ENCODE results near the gene LRRFIP1.
"Not testable (repeated sequence)": the region's sequence is repeated elsewhere in the genome, so short reads cannot be mapped to it uniquely, and the experiment has no call there.

LRRFIP1 gene

DNA sequence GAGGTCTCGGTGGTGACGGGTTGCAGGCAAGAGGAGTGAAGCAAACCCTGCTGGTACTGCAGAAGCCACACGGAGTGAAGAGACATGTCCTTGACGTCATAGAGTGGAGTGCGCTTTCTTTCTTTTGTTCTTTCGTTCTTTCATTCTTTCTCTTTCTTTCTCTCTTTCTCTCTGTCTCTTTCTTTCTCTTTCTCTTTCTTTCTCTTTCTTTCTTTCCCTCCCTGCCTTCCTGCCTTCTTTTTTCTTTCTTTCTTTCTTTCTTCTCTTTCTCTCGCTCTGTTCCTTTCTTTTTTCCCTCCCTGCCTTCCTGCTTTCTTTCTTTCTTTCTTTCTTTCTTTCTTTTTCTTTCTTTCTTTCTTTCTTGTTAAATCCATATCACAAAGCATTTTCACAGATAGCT is 39.2 kb downstream of the LRRFIP1 start:
- no peak for DNase-seq

DNA sequence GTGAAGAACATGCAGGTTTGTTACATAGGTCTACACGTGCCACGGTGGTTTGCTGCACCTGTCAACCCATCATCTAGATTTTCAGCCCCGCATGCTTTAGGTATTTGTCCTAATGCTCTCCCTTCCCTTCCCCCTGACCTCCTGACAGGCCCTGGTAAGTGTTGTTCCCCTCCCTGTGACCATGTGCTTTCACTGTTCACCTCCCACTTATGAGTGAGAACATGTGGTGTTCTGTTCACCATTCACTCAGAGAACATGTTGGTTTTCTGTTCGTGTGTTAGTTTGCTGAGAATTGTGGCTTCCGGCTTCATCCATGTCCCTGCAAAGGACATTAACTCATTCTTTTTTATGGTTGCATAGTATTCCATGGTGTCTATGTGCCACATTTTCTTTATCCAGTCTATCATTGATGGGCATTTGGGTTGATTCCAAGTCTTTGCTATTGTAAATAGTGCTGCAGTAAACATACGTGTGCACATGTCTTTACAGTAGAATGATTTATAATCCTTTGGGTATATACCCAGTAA is 39.7 kb downstream of the LRRFIP1 start:
- DNase-seq: not testable (repeated sequence)

DNA sequence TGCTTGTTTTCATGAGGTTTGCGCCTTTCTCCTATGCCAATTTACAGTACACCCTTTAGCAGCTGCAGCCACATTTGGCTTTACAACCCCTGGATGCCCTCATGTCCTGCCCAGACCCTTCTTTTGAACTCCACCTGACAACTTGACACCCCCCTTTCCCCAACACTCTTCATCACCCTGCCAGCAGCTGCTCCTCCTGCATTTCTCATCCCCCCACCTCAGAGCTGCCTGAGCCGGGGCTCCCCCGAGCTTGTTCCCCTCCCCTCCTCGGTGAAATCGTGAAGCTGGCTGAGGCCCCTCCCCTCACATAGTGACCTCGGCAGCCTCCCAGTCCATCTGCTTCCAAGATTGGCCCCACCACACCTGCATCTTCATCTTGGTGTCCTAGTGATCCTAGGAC is 40.5 kb downstream of the LRRFIP1 start:
- DNase-seq: peak; percentile 40

DNA sequence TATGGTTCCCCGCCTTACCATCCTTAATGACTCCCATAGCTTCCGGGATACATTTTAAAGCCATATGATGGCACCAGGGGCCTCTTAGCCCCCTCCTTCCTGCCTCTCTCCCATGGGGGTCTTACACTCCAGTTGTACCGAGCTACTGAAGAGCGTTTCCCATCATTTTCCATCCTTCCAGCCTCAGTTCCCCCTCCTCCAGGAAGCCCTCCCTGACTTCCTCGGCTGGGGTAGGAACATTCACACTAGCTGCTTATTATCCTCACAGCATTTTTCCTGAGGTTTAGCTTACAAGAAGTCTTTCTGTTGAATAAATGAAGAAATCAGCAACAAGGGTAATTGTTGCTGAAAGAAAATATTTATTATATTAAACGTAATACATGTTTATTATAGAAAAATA is 41.1 kb downstream of the LRRFIP1 start:
- no peak for DNase-seq

DNA sequence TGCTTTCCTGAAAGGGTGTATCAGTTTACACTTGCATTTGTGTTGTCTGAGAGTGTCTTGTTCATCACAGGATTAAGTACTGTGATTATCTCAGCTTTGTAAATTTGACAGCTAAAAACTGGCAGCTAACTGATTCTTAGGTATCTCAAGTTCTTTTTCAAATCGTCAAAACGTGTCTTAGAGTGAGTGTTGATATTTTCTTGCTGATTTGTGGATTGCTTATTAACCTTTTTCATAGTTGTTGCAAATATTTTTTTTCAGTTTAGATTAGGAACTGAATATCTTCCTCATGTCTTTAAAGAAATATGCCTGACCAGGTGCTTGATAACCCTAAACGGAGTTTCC is 41.9 kb downstream of the LRRFIP1 start:
- peak; percentile 76 for DNase-seq

DNA sequence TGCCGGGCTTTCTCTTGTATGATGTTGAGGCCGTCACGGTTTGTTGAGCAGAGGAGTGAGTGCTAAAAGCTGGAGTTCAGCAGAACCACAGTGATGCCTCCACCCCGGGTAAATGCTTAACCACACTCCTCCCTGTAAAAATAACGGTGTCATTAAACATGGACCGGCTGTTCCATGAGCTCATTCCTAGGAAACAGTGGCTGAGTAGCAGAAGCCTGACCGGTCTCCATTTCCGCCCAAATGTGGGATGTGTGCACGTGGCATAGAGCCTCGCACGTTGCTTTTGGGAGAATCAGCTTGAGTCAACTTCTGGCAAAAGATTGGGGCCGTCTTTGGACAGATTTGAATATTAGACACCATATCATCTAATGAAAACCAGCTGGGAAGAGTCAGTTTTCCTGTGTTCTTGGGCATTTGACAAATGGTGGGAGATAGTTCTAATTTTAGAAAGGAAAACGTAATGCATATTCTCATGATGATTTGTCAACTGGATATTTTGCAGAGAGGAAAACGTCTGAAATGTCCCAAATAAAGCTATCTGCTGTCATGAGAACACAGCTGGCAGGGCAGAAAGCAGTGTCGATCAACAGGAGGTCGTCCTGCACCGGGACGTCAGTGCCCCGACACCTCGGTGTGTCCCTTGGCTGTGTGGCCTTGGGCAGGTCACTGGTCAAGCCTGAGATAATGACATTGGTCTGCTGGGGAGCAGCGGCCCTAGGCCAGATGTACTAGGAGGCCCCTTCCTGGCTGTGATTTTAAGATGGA is 42.4 kb downstream of the LRRFIP1 start:
- peak; percentile 86 for DNase-seq

DNA sequence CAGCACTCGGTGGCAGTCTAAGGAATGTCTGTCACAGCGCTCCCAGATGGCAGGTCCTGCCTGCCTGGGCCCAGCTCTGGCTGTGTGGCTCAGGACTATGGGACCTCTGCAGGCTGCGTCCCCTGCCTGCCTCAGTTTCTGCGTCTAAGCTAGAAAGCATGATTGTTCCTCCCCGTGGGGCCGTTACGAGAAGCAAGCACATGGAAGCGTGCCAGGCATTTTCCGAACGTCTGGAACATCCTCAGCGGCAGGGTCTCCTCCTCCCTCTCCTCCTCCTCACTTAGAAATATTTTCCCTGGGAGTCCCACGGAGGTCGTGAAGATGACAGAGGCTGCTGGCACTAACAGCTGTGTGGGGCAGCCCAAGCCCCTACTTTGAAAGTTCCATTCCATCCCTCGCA is 43.3 kb downstream of the LRRFIP1 start:
- DNase-seq: no peak

DNA sequence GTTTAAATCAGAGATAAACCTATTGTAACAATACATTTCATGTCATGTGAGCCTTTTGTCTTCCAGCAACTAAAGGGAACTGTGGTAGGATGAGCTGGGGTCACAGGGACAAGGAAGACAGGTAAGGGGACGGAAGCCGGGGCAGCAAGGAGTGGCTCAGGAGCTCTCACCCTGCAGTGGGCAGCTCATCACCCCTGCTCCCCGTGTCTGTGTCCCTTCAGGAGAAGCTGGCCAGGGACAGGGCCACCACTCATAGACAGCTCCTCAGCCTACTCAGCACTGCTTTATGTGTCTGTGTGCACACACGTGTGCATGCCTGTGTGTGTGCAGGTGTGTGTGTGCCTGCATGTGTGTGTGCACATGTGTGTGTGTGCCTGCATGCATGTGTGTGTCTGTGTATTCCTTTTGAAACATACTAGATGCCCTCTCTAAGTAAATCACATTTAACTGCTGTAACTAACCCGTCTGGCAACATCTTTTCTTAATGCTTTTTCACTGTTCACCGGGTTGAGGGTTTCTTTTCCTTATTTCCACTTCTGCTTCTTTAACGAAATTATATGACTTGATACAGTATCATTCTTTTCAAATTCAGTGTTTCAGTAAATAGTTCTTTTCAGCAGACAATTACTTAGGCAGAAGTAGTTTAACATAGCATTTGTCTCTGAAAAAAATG is 44.2 kb downstream of the LRRFIP1 start:
- DNase-seq: no peak

DNA sequence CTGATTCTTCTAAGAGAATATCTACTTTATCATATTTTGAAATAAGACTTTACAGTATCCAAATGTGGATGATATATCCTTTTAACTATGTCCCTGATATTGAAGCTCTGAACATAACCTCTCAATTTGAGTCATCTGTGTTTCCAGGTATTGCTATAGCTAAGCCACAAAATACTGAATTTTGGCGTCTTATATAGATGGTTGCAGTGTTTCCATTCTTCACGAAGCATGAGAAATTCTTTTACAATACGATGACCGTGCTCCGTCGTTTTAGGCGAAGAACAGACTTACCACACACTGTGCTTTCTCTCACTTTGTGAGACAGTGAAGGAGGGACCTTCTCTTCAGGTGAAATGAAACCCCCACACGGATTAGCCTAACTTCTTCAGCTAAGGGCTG is 45.3 kb downstream of the LRRFIP1 start:
- no peak for DNase-seq

DNA sequence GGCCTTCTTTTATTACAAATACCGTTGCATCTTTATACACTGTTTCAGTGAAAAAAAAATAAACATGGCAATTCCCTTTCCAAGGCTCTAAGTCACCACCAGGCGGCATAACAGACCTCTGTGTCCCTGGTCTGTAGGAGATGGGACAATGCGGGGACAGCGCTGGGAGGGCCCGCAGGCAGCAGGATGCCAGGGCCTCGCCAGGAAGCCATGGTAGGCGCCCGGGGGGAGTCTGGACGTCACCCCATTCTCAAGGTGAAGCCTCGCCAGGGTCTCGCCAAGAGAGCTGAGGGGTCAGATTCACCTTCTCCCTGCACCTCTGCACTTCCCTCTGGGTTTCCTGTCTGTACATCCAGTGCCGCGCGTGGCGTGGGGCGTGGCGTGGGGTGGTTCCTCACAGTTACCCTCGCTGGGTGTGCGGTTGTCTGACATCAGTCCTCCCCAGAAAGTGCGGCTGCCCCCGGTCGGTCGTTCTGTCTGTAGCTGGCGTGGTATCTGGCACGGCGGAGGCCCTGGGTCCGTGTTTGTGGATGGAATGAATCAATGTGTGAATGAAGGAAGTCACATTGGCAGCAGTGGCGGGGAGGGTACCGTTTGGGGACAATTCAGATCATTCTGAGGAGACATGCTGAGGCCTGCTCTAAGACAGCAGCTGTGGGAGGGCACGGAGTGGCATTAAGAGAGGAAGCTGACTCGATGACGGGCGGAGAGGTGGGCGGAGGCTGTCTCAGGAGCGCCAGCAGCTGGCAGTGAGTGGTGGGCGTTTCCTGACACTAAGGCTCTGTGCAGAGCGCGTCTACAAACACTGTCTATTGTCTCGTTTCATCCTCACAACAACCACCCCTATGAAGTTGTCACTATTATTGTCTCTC is 46.0 kb downstream of the LRRFIP1 start:
- peak; percentile 84 for DNase-seq

DNA sequence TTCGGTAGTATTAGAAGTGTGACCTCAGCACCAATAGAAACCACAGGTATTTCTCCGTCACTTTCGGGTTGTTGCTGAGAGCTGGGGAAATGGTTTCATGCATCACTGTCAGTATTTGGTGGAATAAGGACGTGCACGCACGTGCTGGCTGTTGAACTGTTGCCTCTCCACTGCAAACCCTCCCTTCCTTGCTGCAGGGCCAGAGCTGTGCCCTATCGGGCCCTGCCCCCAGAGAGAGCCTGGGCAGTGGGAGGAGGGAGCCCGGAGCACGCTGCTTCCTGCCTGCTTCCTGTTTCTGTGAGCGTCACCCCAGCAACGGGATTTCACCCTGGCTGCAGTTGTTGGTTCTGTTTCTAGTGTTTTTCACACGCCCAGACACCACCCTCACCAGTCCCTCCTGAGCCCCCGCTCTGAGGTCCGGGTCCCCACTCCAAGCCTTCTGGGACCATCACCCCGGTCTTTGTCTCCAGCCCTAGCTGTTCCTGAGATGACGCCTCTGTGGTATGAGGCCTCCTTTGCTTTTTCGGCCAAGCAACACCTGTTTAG is 47.4 kb downstream of the LRRFIP1 start:
- no peak for DNase-seq

DNA sequence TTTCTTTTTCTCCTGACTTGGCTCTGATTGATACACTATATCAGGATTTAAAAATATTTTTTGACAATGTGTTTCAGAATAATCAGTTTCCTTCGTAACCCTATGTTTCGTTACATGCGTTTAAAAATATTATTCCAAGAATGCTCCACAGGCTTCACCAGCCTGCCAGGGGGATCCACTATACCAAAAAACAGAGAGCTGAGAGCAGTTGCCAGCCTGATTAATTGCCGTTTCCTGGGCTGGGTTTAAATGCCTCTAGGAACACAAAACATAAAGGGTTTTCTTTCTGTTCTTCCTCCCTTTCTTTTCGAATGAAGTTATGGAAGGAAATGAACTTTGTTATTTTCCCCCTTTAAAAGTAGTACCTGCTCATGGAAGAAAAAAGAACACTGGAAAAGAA is 47.9 kb downstream of the LRRFIP1 start:
- no peak for DNase-seq

DNA sequence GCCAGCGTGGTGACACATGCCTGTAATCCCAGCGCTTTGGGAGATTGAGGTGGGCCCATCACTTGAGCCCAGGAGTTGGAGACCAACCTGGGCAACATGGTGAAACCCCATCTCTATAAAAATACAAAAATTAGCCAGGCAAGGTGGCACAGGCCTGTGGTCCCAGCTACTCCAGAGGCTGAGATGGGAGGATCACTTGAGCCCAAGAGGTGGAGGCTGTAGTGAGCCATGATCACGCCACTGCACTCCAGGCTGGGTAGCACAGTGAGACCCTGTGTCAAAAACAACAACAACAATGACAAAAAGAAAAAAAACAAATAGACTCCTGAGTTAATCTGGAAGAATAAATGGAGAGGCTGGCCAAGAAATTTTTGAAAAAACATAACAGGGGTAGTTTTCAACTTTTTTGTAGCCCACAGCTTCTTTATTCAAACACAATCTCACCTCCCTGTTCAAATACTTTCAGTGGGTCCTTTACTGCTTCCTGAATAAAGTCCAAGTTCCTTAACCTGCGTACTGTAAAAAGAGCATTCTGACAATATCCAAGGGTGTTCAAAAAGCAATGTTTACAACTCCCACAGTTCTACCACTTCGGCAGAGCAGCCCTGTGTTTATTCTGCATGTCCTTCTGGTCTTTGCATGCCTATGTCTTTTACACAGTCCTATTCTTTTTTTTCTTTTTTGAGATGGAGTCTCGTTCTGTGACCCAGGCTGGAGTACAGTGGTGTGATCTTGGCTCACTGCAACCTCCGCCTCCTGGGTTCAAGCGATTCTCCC is 53.5 kb downstream of the LRRFIP1 start:
- DNase-seq: no peak

DNA sequence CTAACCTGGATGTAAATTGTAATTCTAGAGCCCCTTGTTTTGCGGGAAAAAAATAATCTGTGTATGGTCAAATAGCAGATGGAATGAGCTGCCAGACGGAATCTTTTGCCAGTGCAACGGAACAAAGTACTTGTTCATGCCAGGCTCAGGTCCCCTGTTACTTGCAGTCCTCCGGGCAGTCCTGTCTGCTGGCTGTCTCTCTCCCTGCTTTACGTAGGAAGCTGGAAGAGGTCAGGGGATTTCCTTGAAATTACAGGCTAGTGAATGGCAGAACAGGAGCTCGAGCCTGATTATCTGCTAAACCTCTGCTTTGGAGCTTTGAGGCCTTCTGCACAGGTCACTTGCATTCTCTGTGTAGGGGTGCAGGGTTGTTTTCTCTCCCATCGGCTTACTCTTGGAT is 54.8 kb downstream of the LRRFIP1 start:
- DNase-seq: no peak

DNA sequence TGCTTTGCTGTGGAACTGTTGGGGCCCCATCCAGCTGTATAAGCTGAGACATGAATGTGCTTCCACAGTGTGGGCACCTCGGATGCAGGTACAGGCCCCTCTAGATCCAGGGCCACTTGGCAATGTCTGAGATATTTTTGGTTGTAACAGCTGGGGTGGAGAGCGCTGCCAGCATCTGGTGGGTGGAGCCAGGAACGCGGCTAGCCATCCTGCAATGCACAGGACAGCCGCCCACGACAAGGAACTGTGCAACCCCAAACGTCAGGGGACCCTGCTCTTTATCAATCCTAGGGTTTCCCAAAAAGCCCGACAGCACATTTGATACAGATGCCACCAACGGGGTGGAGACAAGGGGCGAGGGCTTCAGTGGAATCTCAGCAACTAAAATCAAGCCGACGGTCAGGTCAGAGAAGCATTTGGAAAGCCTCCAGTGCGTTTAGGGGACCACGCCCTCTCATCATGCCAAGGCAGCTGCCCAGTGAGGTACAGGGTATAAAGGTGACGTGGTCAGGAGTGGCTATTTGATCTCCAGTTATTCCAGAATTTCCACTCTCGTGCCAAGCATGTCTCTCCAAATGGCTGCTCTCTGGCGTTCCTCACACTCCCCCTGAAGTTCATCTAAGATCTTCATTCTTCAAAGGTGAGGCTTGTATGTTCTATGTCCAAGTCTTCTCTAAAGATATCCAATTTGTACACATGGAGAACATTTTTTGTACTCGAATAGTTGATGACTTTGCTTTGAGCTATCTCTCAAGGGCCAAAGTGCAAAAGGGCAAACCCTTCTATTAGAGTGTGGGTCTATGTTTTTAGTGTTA is 55.7 kb downstream of the LRRFIP1 start:
- no peak for DNase-seq

DNA sequence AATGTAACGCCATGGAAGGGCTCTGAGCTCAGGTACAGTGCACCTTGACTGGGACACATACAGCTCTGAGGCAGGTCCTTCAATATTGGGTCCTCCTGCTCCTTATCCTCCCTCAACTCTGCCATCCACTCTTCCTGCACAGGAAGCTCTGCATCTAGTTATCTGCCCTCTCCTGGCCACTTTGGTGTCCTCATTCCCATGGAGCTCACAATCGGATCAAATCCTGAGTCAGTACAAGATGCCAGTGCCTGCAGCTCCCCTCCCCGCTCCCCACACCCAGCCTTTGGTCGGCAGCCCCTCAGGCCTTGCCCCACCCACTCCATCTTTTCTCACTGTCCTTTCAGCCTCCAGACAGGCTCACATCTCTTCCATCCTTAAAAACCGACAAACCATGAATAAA is 58.0 kb downstream of the LRRFIP1 start:
- DNase-seq: peak; percentile 77

DNA sequence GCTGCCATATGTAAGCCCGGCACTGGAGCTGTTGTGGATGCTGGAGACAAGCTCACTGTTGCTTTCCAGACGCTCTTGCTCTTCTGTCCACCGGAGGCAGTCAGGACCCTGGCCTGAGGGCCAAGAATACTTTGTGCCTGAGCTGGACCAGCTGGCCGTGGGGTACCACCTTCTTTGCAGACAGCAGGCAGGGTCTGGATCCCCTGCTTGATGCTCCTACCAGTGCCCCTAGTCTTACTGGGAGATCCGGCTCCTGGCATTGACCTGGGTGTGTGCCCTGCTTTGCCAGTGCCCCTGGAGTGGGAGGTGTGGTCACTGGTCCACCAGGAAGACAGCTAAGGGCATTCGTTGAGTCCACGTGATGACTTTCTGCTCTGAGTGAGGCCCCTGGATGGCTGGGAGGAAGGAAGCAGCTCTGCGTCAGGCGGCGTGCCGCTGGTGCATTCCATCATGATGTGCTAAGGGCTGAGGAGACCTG is 59.3 kb downstream of the LRRFIP1 start:
- peak; percentile 43 for DNase-seq

DNA sequence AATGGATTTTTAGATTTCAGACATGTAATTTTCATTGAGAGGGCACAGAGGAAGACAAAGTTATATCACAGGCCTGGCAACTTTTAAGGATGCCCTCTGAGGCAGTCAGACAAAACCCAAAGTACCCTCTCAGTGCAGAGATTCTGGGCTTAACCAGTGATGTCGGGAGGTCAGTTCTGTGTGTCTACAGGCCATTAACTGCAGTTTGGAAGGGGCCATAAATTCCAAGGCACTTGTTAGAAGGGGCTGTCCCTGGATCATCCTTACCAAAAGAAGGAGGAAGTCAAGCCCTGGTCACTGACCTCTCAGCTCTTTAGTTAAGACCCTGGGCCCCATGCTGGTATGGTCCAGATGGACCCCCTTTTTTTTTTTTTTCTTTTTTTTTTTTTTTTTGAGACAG is 60.7 kb downstream of the LRRFIP1 start:
- DNase-seq: no peak

DNA sequence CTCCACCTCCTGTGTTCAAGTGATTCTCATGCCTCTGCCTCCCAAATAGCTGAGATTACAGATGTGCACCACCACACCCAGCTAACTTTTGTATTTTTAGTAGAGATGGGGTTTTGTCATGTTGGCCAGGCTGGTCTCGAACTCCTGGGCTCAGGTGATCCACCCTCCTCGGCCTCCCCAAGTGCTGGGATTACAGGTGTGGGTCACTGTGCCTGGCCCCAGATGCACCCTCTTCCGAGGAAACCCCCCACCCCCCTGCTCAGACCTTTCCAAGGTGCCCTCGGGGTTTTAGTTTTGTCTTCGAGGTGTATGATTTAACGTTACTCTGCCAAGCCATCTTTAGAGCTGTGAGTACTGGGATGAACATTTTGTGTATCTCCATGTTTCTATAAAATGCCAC is 61.2 kb downstream of the LRRFIP1 start:
- not testable (repeated sequence) for DNase-seq

DNA sequence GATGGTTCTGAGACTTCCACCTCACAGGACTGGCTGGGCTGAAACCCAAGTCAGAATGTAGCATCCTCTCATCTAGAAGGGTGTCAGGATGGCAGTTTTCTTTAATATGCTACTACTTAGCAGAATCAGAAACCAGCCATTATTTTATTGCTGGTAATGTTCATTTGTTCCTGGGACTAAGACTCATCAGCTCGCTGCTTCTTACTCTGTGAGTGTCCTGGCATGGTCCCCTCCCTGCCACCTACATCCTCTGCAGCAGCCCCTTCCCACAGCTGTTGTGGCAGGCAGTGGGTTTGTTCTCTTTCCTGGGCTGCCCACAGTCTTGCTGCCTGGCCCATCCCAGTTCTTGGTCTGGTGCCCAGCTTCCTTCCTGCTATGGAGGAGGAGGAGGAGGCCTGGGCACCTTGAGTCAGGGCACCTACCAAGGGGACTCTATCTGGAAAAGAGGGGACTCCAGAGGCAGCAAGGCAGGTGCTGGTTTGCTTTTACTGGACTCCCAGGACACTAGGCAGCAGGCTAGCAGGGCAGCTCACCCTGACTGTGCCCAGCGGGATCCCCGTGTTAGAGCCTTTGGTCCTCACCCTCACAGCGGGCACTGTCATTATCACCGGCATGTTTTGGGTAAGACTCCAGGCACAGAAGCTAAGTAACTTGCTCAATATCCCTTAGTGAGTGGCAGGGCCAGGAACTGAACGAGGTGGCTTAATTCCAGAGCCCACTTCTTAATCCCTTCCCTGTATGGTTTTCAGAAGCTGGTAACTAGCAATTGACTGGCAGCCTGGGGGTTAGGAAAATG is 62.1 kb downstream of the LRRFIP1 start:
- DNase-seq: peak; percentile 47
